Umbilical cord (tissue), 2 donors: ENCODE results near the gene SLITRK4. TPM values are rescaled to one million over a fixed set of nuclear protein-coding genes. Genes with fewer than 3 reads are reported as not detected.

Source experiments
- DNase-seq: peaks from one replicate; pipeline ENCODE4 v3.0.0-alpha.2; 2015; ENCODE audit warnings: low spot score
- total RNA-seq: library from RNA; depleted of rRNA; stranded (reverse); fragments of >200 nt; gene quantifications from one replicate; pipeline ENCODE4 v1.2.3, GENCODE V29; 2014; ENCODE audit warnings: low replicate concordance; ENCODE audit not compliant: insufficient read depth

SLITRK4 gene
- 33.7 TPM for total RNA-seq

- DNase-seq: peak; percentile 56
Observed at GRCh38 chrX:143635915-143636314, at the start of gene SLITRK4. TSS of gene SLITRK4 (minus strand) at chrX:143636101. CDS start at chrX:143631108, 4,993 bp downstream.

GRCh38 chrX:143683486-143683885 is 47.6 kb upstream of the SLITRK4 start:
- DNase-seq: no peak

GRCh38 chrX:143674926-143675325 is 39.0 kb upstream of the SLITRK4 start:
- DNase-seq: no peak

- DNase-seq: peak; percentile 2
Observed at GRCh38 chrX:143669395-143669794, 33.5 kb upstream of the SLITRK4 start.

- DNase-seq: no peak
Observed at GRCh38 chrX:143664302-143664701, 28.4 kb upstream of the SLITRK4 start.

GRCh38 chrX:143663755-143664154 is 27.9 kb upstream of the SLITRK4 start:
- DNase-seq: no peak

- no peak for DNase-seq
Observed at GRCh38 chrX:143661286-143661685, 25.4 kb upstream of the SLITRK4 start.

GRCh38 chrX:143648705-143649104 is 12.8 kb upstream of the SLITRK4 start:
- DNase-seq: no peak

GRCh38 chrX:143642426-143642825 is 6.5 kb upstream of the SLITRK4 start:
- no peak for DNase-seq

GRCh38 chrX:143636831-143637230 is 930 bp upstream of the SLITRK4 start:
- DNase-seq: no peak

- DNase-seq: peak; percentile 20
Observed at GRCh38 chrX:143634663-143635455, 1.0 kb downstream of the SLITRK4 start.

GRCh38 chrX:143634309-143634662 is 1.6 kb downstream of the SLITRK4 start:
- no peak for DNase-seq

- DNase-seq: peak; percentile 16
Observed at GRCh38 chrX:143633461-143634308, 2.2 kb downstream of the SLITRK4 start.

- DNase-seq: peak; percentile 55
Observed at GRCh38 chrX:143632625-143633410, 3.1 kb downstream of the SLITRK4 start.

GRCh38 chrX:143623657-143624056 is 12.2 kb downstream of the SLITRK4 start:
- DNase-seq: no peak

- DNase-seq: no peak
Observed at GRCh38 chrX:143621276-143621675, 14.6 kb downstream of the SLITRK4 start.

- DNase-seq: peak; percentile 0
Observed at GRCh38 chrX:143615851-143616250, 20.1 kb downstream of the SLITRK4 start.

GRCh38 chrX:143601809-143602208 is 34.1 kb downstream of the SLITRK4 start:
- no peak for DNase-seq

- no peak for DNase-seq
Observed at GRCh38 chrX:143581240-143581639, 54.7 kb downstream of the SLITRK4 start.

- peak; percentile 2 for DNase-seq
Observed at GRCh38 chrX:143580266-143580665, 55.6 kb downstream of the SLITRK4 start.
